HEK293 (cell line): Measurements from ENCODE around the gene CCDC61.
A peak's percentile ranks its signal among the peaks of the same experiment; 100 is the strongest.

Experiments
- EGR2 ChIP-seq: fragments of 450-650 bp; formaldehyde crosslinking; IDR thresholded peaks from 2 replicates; pipeline ENCODE4 v1.5.1; 2016; ENCODE audit warnings: low read depth, missing biosample characterization, missing genetic modification characterization
- ELK4 ChIP-seq: IDR thresholded peaks from 2 replicates; pipeline ENCODE4 v1.6.1; 2011; ENCODE audit warnings: mild to moderate bottlenecking, low read depth, low read length, borderline replicate concordance
- KLF9 ChIP-seq: fragments of 450-650 bp; formaldehyde crosslinking; IDR thresholded peaks from 2 replicates; pipeline ENCODE4 v1.5.1; 2016; ENCODE audit warnings: missing biosample characterization, missing genetic modification characterization, low read depth
- PRDM6 ChIP-seq: fragments of 450-650 bp; formaldehyde crosslinking; IDR thresholded peaks from 2 replicates; pipeline ENCODE4 v1.5.1; 2017; ENCODE audit warnings: missing biosample characterization, missing genetic modification characterization
- SCRT2 ChIP-seq: fragments of 450-650 bp; formaldehyde crosslinking; IDR thresholded peaks from 2 replicates; pipeline ENCODE4 v1.5.1; 2016; ENCODE audit warnings: missing biosample characterization, missing genetic modification characterization
- ZFHX2 ChIP-seq: fragments of 450-650 bp; formaldehyde crosslinking; conservative IDR thresholded peaks from 2 replicates; pipeline ENCODE4 v1.5.1; 2016; ENCODE audit warnings: missing biosample characterization, missing genetic modification characterization
- ZNF169 ChIP-seq: fragments of 450-650 bp; formaldehyde crosslinking; IDR thresholded peaks from 2 replicates; pipeline ENCODE4 v1.5.1; 2016; ENCODE audit warnings: missing biosample characterization, missing genetic modification characterization
- ZNF202 ChIP-seq: fragments of 450-650 bp; formaldehyde crosslinking; IDR thresholded peaks from 2 replicates; pipeline ENCODE4 v1.5.1; 2016; ENCODE audit warnings: missing biosample characterization, missing genetic modification characterization, borderline replicate concordance
- ZNF248 ChIP-seq: fragments of 450-650 bp; formaldehyde crosslinking; IDR thresholded peaks from 2 replicates; pipeline ENCODE4 v1.5.1; 2017; ENCODE audit warnings: missing biosample characterization, missing genetic modification characterization
- ZNF280C ChIP-seq: fragments of 450-650 bp; formaldehyde crosslinking; IDR thresholded peaks from 2 replicates; pipeline ENCODE4 v1.5.1; 2016; ENCODE audit warnings: missing biosample characterization, missing genetic modification characterization
- ZNF335 ChIP-seq: fragments of 450-650 bp; formaldehyde crosslinking; conservative IDR thresholded peaks from 2 replicates; pipeline ENCODE4 v1.5.1; 2016; ENCODE audit warnings: missing biosample characterization, missing genetic modification characterization
- ZNF362 ChIP-seq: fragments of 450-650 bp; formaldehyde crosslinking; IDR thresholded peaks from 2 replicates; pipeline ENCODE4 v1.5.1; 2016; ENCODE audit warnings: missing biosample characterization, missing genetic modification characterization
- ZNF404 ChIP-seq: fragments of 450-650 bp; formaldehyde crosslinking; IDR thresholded peaks from 2 replicates; pipeline ENCODE4 v1.5.1; 2017; ENCODE audit warnings: missing biosample characterization, missing genetic modification characterization
- ZNF426 ChIP-seq: fragments of 450-650 bp; formaldehyde crosslinking; IDR thresholded peaks from 2 replicates; pipeline ENCODE4 v1.5.1; 2017; ENCODE audit warnings: missing biosample characterization, missing genetic modification characterization, mild to moderate bottlenecking, inconsistent platforms, moderate library complexity
- ZNF48 ChIP-seq: fragments of 450-650 bp; formaldehyde crosslinking; IDR thresholded peaks from 2 replicates; pipeline ENCODE4 v1.5.1; 2016; ENCODE audit warnings: missing biosample characterization, missing genetic modification characterization
- ZNF518A ChIP-seq: fragments of 450-650 bp; formaldehyde crosslinking; conservative IDR thresholded peaks from 2 replicates; pipeline ENCODE4 v1.5.1; 2016; ENCODE audit warnings: low read depth, missing biosample characterization, missing genetic modification characterization
- ZNF580 ChIP-seq: fragments of 450-650 bp; formaldehyde crosslinking; IDR thresholded peaks from 2 replicates; pipeline ENCODE4 v1.5.1; 2016; ENCODE audit warnings: missing biosample characterization, missing genetic modification characterization
- ZNF610 ChIP-seq: fragments of 450-650 bp; formaldehyde crosslinking; IDR thresholded peaks from 2 replicates; pipeline ENCODE4 v1.5.1; 2016; ENCODE audit warnings: missing biosample characterization, missing genetic modification characterization, borderline replicate concordance
- ZNF645 ChIP-seq: fragments of 450-650 bp; formaldehyde crosslinking; IDR thresholded peaks from 2 replicates; pipeline ENCODE4; 2016; ENCODE audit warnings: missing biosample characterization, missing genetic modification characterization
- ZNF707 ChIP-seq: fragments of 450-650 bp; formaldehyde crosslinking; IDR thresholded peaks from 2 replicates; pipeline ENCODE4 v1.5.1; 2016; ENCODE audit warnings: missing biosample characterization, missing genetic modification characterization
- ZNF792 ChIP-seq: fragments of 450-650 bp; formaldehyde crosslinking; IDR thresholded peaks from 2 replicates; pipeline ENCODE4 v1.5.1; 2016; ENCODE audit warnings: missing biosample characterization, missing genetic modification characterization
- ZSCAN4 ChIP-seq: fragments of 450-650 bp; formaldehyde crosslinking; IDR thresholded peaks from 2 replicates; pipeline ENCODE4 v1.5.1; 2017; ENCODE audit warnings: missing biosample characterization, missing genetic modification characterization

The CCDC61 gene

GRCh38 chr19:45972081-45972946, 23.0 kb upstream of the CCDC61 start (continued):
- TF ChIP-seq ZSCAN4 (tag by site-specific recombination) (peak; percentile 83), ZNF792 (tag by site-specific recombination) (0 out of 2 replicates have a peak, but pooled peaks have one; percentile 14), PRDM6 (tag by site-specific recombination) (no peak), ZNF707 (tag by site-specific recombination) (no peak), ZNF645 (no peak), ZNF202 (tag by site-specific recombination) (no peak), ZNF580 (tag by site-specific recombination) (no peak), ZFHX2 (tag by site-specific recombination) (peak; percentile 97), ZNF518A (tag by site-specific recombination) (no peak), ZNF610 (tag by site-specific recombination) (no peak), ZNF48 (tag by site-specific recombination) (no peak), ZNF362 (tag by site-specific recombination) (no peak), EGR2 (peak; percentile 89), ZNF248 (tag by site-specific recombination) (no peak), ZNF426 (tag by site-specific recombination) (no peak), KLF9 (tag by site-specific recombination) (peak; percentile 91), ZNF404 (tag by site-specific recombination) (no peak), ELK4 (no peak), SCRT2 (tag by site-specific recombination) (peak; percentile 85), ZNF280C (tag by site-specific recombination) (no peak), ZNF335 (tag by site-specific recombination) (no peak), ZNF169 (tag by site-specific recombination) (0 out of 2 replicates have a peak, but pooled peaks have one; percentile 7)
